ENCODE results near the gene ZNF101. TPM values are rescaled to one million over a fixed set of nuclear protein-coding genes. Genes with fewer than 3 reads are reported as not detected.

The ZNF101 gene
- total RNA-seq, 1 experiment from 2014 or later = 12.8 TPM

DNA sequence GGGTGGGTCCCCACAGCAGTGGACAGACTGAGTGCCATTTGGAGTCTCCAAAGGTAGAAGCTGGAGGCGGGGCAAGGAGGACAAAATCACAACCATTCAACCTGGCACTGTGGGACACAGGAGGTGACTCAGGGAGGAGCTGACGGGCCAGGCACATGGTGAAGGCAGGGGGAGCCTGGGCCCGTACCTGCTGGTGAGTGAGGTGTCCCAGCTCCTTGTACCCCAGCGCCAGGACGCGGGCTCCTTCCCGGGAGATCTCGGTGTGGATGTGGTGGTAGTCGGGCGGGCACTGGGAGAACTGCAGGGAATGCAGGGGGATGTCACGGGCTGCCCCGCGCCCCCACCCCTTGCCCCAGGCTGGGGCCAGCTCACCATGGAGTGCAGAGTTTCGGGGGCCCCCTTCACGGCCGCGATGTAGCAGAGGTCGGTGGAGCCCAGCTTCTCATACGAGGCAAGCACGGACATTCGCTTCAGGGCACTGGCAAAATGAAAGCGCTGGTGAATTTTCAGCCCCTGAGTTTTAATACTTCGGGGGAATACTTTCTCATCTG lies 15.0 kb upstream of the ZNF101 start:
- POLR2A ChIA-PET = interaction anchor here (1.4 kb wide), 1 partner anchor 8 kb away, joined by 3 read pairs; no protein-coding TSS in a partner anchor
- ATAC-seq = no peak
- TF ChIP-seq, protein P1, sequence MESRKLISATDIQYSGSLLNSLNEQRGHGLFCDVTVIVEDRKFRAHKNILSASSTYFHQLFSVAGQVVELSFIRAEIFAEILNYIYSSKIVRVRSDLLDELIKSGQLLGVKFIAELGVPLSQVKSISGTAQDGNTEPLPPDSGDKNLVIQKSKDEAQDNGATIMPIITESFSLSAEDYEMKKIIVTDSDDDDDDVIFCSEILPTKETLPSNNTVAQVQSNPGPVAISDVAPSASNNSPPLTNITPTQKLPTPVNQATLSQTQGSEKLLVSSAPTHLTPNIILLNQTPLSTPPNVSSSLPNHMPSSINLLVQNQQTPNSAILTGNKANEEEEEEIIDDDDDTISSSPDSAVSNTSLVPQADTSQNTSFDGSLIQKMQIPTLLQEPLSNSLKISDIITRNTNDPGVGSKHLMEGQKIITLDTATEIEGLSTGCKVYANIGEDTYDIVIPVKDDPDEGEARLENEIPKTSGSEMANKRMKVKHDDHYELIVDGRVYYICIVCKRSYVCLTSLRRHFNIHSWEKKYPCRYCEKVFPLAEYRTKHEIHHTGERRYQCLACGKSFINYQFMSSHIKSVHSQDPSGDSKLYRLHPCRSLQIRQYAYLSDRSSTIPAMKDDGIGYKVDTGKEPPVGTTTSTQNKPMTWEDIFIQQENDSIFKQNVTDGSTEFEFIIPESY (IDR thresholded peaks at IDR 0.05; ENCODE audit: extremely low read depth, insufficient replicate concordance, low read length) = no peak
- TF ChIP-seq SRF (IDR thresholded peaks at IDR 0.05; ENCODE audit: low read depth) = no peak
- no peak for TF ChIP-seq POLR2AphosphoS5 (IDR thresholded peaks at IDR 0.05; ENCODE audit: low read depth, low read length)
- TF ChIP-seq JUND (IDR thresholded peaks at IDR 0.05) = no peak
- TF ChIP-seq EGR1 (IDR thresholded peaks at IDR 0.05; ENCODE audit: low read depth) = no peak

DNA sequence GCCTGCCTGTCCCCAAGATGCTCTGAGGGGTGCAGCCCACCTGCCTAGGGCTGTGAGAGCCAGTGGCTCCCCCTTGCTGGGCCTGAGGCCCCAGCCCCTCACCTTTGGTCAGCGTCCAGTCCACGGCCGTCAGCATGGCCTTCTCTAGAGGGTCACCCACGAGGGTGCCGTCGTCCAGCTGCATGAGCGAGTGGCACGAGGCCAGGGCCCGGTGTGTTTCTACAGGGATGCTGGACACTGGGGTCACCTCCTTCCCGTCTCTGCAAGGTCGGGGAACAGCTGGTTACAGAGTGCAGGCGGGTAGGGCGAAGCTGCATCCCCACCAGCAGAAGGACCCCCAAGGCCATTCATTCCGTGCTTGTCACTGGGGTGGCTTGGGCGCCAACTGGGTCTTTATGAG lies 14.2 kb upstream of the ZNF101 start:
- CTCF ChIA-PET = no interaction called here
- Histone ChIP-seq H3K9ac (ENCODE audit: low read length) (no peak overlapping the region), H3K4me3 (replicated peaks in 1 of 2; ENCODE audit: low read depth in 1 of 2, low read length in 2 of 2) (no peak overlapping the region), H3K36me3 (ENCODE audit: control insufficient read depth in 1 of 2, insufficient read depth in 2 of 2, low read length in 2 of 2) (peaks cover 54 to 55% of the 10 kb centered on the region in 2 experiments), H4K20me1 (ENCODE audit: insufficient read depth) (no peaks in the 10 kb centered on the region), H3K9me3 (ENCODE audit: control insufficient read depth in 1 of 2, insufficient read depth in 1 of 2, low read depth in 1 of 2, low read length in 2 of 2) (no peaks in the 10 kb centered on the region), H2AFZ (ENCODE audit: low read depth, low read length, poor library complexity, severe bottlenecking) (no peak overlapping the region), H3K27ac (ENCODE audit: low read depth, low read length) (no peak overlapping the region), H3K9me2 (ENCODE audit: insufficient read depth) (no peaks in the 10 kb centered on the region), H3K4me1 (ENCODE audit: control insufficient read depth in 1 of 2, insufficient read depth in 2 of 2, low read length in 2 of 2) (no peaks in the 10 kb centered on the region), H3K79me2 (ENCODE audit: insufficient read depth, low read length) (peaks cover 6% of the 10 kb centered on the region), H3K4me2 (ENCODE audit: low read length) (no peak overlapping the region), H3K27me3 (ENCODE audit: insufficient read depth, low read length) (no peaks in the 10 kb centered on the region)
- intact Hi-C loops (cut with micrococcal nuclease) = no loop called here
- no TSS peak for BruUV-seq (replicated peaks)
- TF ChIP-seq CBX3 (IDR thresholded peaks at IDR 0.05; ENCODE audit: low read depth) (no peak), EZH2phosphoT487 (IDR thresholded peaks at IDR 0.05; ENCODE audit: borderline replicate concordance) (no peak), SRF (IDR thresholded peaks at IDR 0.05; ENCODE audit: low read depth) (no peak), EGR1 (IDR thresholded peaks at IDR 0.05; ENCODE audit: low read depth) (no peak)
- TF ChIP-seq, protein P1 (IDR thresholded peaks at IDR 0.05; ENCODE audit: extremely low read depth, insufficient replicate concordance, low read length) = no peak
- TF ChIP-seq, protein P2, sequence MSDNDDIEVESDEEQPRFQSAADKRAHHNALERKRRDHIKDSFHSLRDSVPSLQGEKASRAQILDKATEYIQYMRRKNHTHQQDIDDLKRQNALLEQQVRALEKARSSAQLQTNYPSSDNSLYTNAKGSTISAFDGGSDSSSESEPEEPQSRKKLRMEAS (IDR thresholded peaks at IDR 0.05) = no peak
- TF ChIP-seq, protein P3, sequence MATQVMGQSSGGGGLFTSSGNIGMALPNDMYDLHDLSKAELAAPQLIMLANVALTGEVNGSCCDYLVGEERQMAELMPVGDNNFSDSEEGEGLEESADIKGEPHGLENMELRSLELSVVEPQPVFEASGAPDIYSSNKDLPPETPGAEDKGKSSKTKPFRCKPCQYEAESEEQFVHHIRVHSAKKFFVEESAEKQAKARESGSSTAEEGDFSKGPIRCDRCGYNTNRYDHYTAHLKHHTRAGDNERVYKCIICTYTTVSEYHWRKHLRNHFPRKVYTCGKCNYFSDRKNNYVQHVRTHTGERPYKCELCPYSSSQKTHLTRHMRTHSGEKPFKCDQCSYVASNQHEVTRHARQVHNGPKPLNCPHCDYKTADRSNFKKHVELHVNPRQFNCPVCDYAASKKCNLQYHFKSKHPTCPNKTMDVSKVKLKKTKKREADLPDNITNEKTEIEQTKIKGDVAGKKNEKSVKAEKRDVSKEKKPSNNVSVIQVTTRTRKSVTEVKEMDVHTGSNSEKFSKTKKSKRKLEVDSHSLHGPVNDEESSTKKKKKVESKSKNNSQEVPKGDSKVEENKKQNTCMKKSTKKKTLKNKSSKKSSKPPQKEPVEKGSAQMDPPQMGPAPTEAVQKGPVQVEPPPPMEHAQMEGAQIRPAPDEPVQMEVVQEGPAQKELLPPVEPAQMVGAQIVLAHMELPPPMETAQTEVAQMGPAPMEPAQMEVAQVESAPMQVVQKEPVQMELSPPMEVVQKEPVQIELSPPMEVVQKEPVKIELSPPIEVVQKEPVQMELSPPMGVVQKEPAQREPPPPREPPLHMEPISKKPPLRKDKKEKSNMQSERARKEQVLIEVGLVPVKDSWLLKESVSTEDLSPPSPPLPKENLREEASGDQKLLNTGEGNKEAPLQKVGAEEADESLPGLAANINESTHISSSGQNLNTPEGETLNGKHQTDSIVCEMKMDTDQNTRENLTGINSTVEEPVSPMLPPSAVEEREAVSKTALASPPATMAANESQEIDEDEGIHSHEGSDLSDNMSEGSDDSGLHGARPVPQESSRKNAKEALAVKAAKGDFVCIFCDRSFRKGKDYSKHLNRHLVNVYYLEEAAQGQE (IDR thresholded peaks at IDR 0.05; ENCODE audit: low read depth) = no peak
- POLR2A ChIA-PET = interaction anchor here (1.4 kb wide), 1 partner anchor 9 kb away, joined by 3 read pairs; no protein-coding TSS in a partner anchor
- RAD21 ChIA-PET (ENCODE audit: low non-redundant PET in 1 of 2, low total read pairs in 2 of 2, uncharacterized antibody in 2 of 2, unreplicated experiment in 2 of 2) = no interaction called here
- DNase-seq (ENCODE audit: low read depth, low spot score) (no peak), ATAC-seq (no peak)

More for the DNA sequence above, 15.0 kb upstream of the ZNF101 start:
- H3K27me3 ChIP-seq (ENCODE audit: insufficient read depth, low read length) = no peaks in the 10 kb centered on the region
- H3K4me3 ChIP-seq (replicated peaks in 1 of 2; ENCODE audit: low read depth in 1 of 2, low read length in 2 of 2) = no peak overlapping the region
- CTCF ChIA-PET = no interaction called here
- BruUV-seq (replicated peaks) = no TSS peak
- no peaks in the 10 kb centered on the region for H3K9me3 ChIP-seq (ENCODE audit: control insufficient read depth in 1 of 2, insufficient read depth in 1 of 2, low read depth in 1 of 2, low read length in 2 of 2)
- no peak for DNase-seq (ENCODE audit: low read depth, low spot score)
- peaks cover 50 to 51% of the 10 kb centered on the region in 2 experiments for H3K36me3 ChIP-seq (ENCODE audit: control insufficient read depth in 1 of 2, insufficient read depth in 2 of 2, low read length in 2 of 2)
- no peak overlapping the region for H3K4me2 ChIP-seq (ENCODE audit: low read length)
- no peak overlapping the region for H3K27ac ChIP-seq (ENCODE audit: low read depth, low read length)
- H2AFZ ChIP-seq (ENCODE audit: low read depth, low read length, poor library complexity, severe bottlenecking) = no peak overlapping the region
- RAD21 ChIA-PET (ENCODE audit: low non-redundant PET in 1 of 2, low total read pairs in 2 of 2, uncharacterized antibody in 2 of 2, unreplicated experiment in 2 of 2) = no interaction called here
- intact Hi-C loops (cut with micrococcal nuclease) = no loop called here
- H3K4me1 ChIP-seq (ENCODE audit: control insufficient read depth in 1 of 2, insufficient read depth in 2 of 2, low read length in 2 of 2) = no peaks in the 10 kb centered on the region
- no peak overlapping the region for H3K9ac ChIP-seq (ENCODE audit: low read length)
- H3K79me2 ChIP-seq (ENCODE audit: insufficient read depth, low read length) = peaks cover 5% of the 10 kb centered on the region
- H3K9me2 ChIP-seq (ENCODE audit: insufficient read depth) = no peaks in the 10 kb centered on the region
- no peaks in the 10 kb centered on the region for H4K20me1 ChIP-seq (ENCODE audit: insufficient read depth)
